Gastroesophageal sphincter (tissue), 4 donors: ENCODE data around the gene OPCML. TPM values are rescaled to one million over a fixed set of nuclear protein-coding genes. Genes with fewer than 3 reads are reported as not detected.
A peak's percentile ranks its signal among the peaks of the same experiment; 100 is the strongest.

Experiments used
- ATAC-seq: fragments of 150-250 bp; one replicate; pipeline ENCODE4 v1.9.1; 2016; ENCODE audit warnings: mild to moderate bottlenecking, moderate library complexity
- H3K27ac ChIP-seq, 4 donors: fragments of 200-600 bp; sonication (generic) in 3 of 4; 1 replicate in 3 of 4; 2 replicates in 1 of 4; pipeline ENCODE4 v1.5.1; 2016 to 2019
- H3K27me3 ChIP-seq: fragments of 200-600 bp; sonication (generic); one replicate; pipeline ENCODE4 v1.5.1; 2019
- H3K36me3 ChIP-seq, 2 donors: fragments of 200-600 bp; sonication (generic); one replicate each; pipeline ENCODE4 v1.5.1; 2019; ENCODE audit warnings: control low read depth in 1 of 2
- H3K4me1 ChIP-seq, 3 donors: fragments of 200-600 bp; sonication (generic); 1 replicate in 2 of 3; 2 replicates in 1 of 3; pipeline ENCODE4 v1.5.1; 2016 to 2019; ENCODE audit warnings: control low read depth in 2 of 3
- H3K4me3 ChIP-seq, 2 donors: fragments of 200-600 bp; sonication (generic); one replicate each; pipeline ENCODE4 v1.5.1; 2019; ENCODE audit warnings: mild to moderate bottlenecking in 1 of 2, moderate library complexity in 1 of 2
- H3K9me3 ChIP-seq, 3 donors: fragments of 200-600 bp; sonication (generic); one replicate each; pipeline ENCODE4 v1.5.1; 2017 to 2019; ENCODE audit warnings: control low read depth in 2 of 3
- CTCF ChIP-seq, 4 experiments: fragments of 200-600 bp in 2 of 4; fragments of 450-650 bp in 2 of 4; sonication (generic) in 1 of 4; IDR thresholded peaks; one replicate each; pipeline ENCODE4 v1.5.1; 2017 to 2019; ENCODE audit warnings: antibody characterized with exemption in 4 of 4, mild to moderate bottlenecking in 2 of 4, moderate library complexity in 2 of 4
- EP300 ChIP-seq: sonication (generic); formaldehyde crosslinking; IDR thresholded peaks from one replicate; pipeline ENCODE4 v1.6.1; 2017; ENCODE audit warnings: antibody characterized with exemption, mild to moderate bottlenecking
- POLR2A ChIP-seq, 2 donors: fragments of 450-650 bp; IDR thresholded peaks; one replicate each; pipeline ENCODE4 v1.6.1; 2017; ENCODE audit warnings: antibody characterized with exemption in 2 of 2, mild to moderate bottlenecking in 2 of 2, moderate library complexity in 1 of 2
- POLR2AphosphoS5 ChIP-seq: sonication (generic); formaldehyde crosslinking; IDR thresholded peaks from one replicate; pipeline ENCODE4 v1.6.1; 2017; ENCODE audit warnings: antibody characterized with exemption
- WGBS, 2 donors: methylation state at CpG; one replicate each; pipeline ENCODE4 v1.1.5; 2018; ENCODE audit warnings: low coverage in 1 of 2; 5-methylcytosine and 5-hydroxymethylcytosine counted together
- total RNA-seq, 4 donors: library from RNA; depleted of rRNA; stranded (reverse); fragments of >200 nt; gene quantifications; one replicate each; pipeline ENCODE4 v1.1.0, GENCODE V29; 2016

The OPCML gene
- total RNA-seq, 4 donors from 2014 or later: 0.13 to 0.93 (median 0.33) TPM

- TF ChIP-seq POLR2A (IDR thresholded peaks at IDR 0.05): no peak
- TF ChIP-seq EP300: no peak
- peak in 2 of 4 experiments; percentile 57 to 71 for TF ChIP-seq CTCF (IDR thresholded peaks at IDR 0.05)
- TF ChIP-seq POLR2AphosphoS5: peak; percentile 17
- Histone ChIP-seq H3K27me3 (peaks cover 53% of the 10 kb centered on the region), H3K4me1 (peaks cover 0 to 16% (median 0%) of the 10 kb centered on the region in 3 donors), H3K36me3 (no peaks in the 10 kb centered on the region), H3K4me3 (peak overlapping the region; percentile 30 to 53), H3K27ac (peak overlapping the region in 3 of 4 donors; percentile 33 to 69 (median 69)), H3K9me3 (no peaks in the 10 kb centered on the region)
- WGBS, 2 donors: 1 to 50% methylated on average over 1 to 25 of the region's 44 CpGs
- ATAC-seq: peak; percentile 81
Observed at GRCh38 chr11:133064152-133064877, 468.0 kb downstream of the OPCML start.

- Histone ChIP-seq H3K9me3 (no peaks in the 10 kb centered on the region), H3K27ac (no peak overlapping the region), H3K36me3 (no peaks in the 10 kb centered on the region), H3K27me3 (peaks cover 76% of the 10 kb centered on the region), H3K4me1 (no peaks in the 10 kb centered on the region), H3K4me3 (no peak overlapping the region)
- WGBS, 2 donors: 47 to 61% methylated on average over 6 to 8 of the region's 8 CpGs
- TF ChIP-seq POLR2AphosphoS5 (no peak), POLR2A (IDR thresholded peaks at IDR 0.05) (no peak)
- ATAC-seq: no peak
Observed at GRCh38 chr11:133058501-133058900, 473.8 kb downstream of the OPCML start.

- no peak overlapping the region for H3K4me3 ChIP-seq
- peaks cover 87% of the 10 kb centered on the region for H3K27me3 ChIP-seq
- no peaks in the 10 kb centered on the region for H3K9me3 ChIP-seq
- TF ChIP-seq CTCF (IDR thresholded peaks at IDR 0.05) (no peak), POLR2A (IDR thresholded peaks at IDR 0.05) (no peak), EP300 (no peak), POLR2AphosphoS5 (no peak)
- H3K36me3 ChIP-seq: no peaks in the 10 kb centered on the region
- no peak overlapping the region for H3K27ac ChIP-seq
- 59 to 62% methylated on average over 9 of the region's 9 CpGs for WGBS, 2 donors
- ATAC-seq: no peak
- H3K4me1 ChIP-seq: no peaks in the 10 kb centered on the region
Observed at GRCh38 chr11:133053124-133053776, 479.1 kb downstream of the OPCML start.

- no peak overlapping the region for H3K27ac ChIP-seq
- peaks cover 92% of the 10 kb centered on the region for H3K27me3 ChIP-seq
- TF ChIP-seq POLR2AphosphoS5 (no peak), EP300 (no peak), POLR2A (IDR thresholded peaks at IDR 0.05) (no peak), CTCF (IDR thresholded peaks at IDR 0.05) (no peak)
- 0 to 86% methylated on average over 1 of the region's 2 CpGs for WGBS, 2 donors
- H3K36me3 ChIP-seq: no peaks in the 10 kb centered on the region
- no peaks in the 10 kb centered on the region for H3K9me3 ChIP-seq
- ATAC-seq: no peak
- H3K4me1 ChIP-seq: no peaks in the 10 kb centered on the region
- no peak overlapping the region for H3K4me3 ChIP-seq
Observed at GRCh38 chr11:133052537-133052936, 479.8 kb downstream of the OPCML start.

GRCh38 chr11:133049244-133050019, 482.9 kb downstream of the OPCML start:
- no peak for TF ChIP-seq POLR2AphosphoS5
- no peak for TF ChIP-seq EP300
- no peak for TF ChIP-seq POLR2A (IDR thresholded peaks at IDR 0.05)
- TF ChIP-seq CTCF (IDR thresholded peaks at IDR 0.05): no peak
- Histone ChIP-seq H3K4me3 (no peak overlapping the region), H3K27me3 (peaks cover 91% of the 10 kb centered on the region), H3K27ac (no peak overlapping the region), H3K36me3 (no peaks in the 10 kb centered on the region), H3K9me3 (no peaks in the 10 kb centered on the region), H3K4me1 (no peaks in the 10 kb centered on the region)
- WGBS, 2 donors: 26 to 49% methylated on average over 8 to 11 of the region's 11 CpGs
- no peak for ATAC-seq
